H9 (cell line): ENCODE results near the gene BEND4. TPM values are rescaled to one million over a fixed set of nuclear protein-coding genes. Genes with fewer than 3 reads are reported as not detected.

Source experiments
- DNase-seq: peaks from one replicate; pipeline ENCODE4 v3.0.0-alpha.2; 2017
- H2AFZ ChIP-seq: one replicate; pipeline ENCODE4 v1.6.1; 2013; ENCODE audit warnings: mild to moderate bottlenecking, low read length, control low read depth, moderate library complexity
- H2AK5ac ChIP-seq: 2 replicates; pipeline ENCODE4 v1.6.1; 2013; ENCODE audit warnings: low read length, control low read depth, mixed read lengths; ENCODE audit not compliant: insufficient read length
- H2BK120ac ChIP-seq: one replicate; pipeline ENCODE4 v1.6.1; 2013; ENCODE audit warnings: low read depth, mild to moderate bottlenecking, low read length, control low read depth, inconsistent platforms; ENCODE audit not compliant: poor library complexity, severe bottlenecking
- H2BK12ac ChIP-seq: 2 replicates; pipeline ENCODE4 v1.6.1; 2013; ENCODE audit warnings: low read length, control low read depth, mixed read lengths, low read depth; ENCODE audit not compliant: insufficient read length
- H2BK15ac ChIP-seq: 2 replicates; pipeline ENCODE4 v1.6.1; 2013; ENCODE audit warnings: low read depth, low read length, control low read depth
- H2BK20ac ChIP-seq: one replicate; pipeline ENCODE4 v1.6.1; 2013; ENCODE audit warnings: low read depth, mild to moderate bottlenecking, low read length, control low read depth, inconsistent platforms; ENCODE audit not compliant: poor library complexity, severe bottlenecking
- H2BK5ac ChIP-seq: 2 replicates; pipeline ENCODE4 v1.6.1; 2013; ENCODE audit warnings: low read length, control low read depth, mixed read lengths; ENCODE audit not compliant: insufficient read length
- H3K14ac ChIP-seq: 2 replicates; pipeline ENCODE4 v1.6.1; 2013; ENCODE audit warnings: low read length, control low read depth; ENCODE audit not compliant: insufficient read depth
- H3K18ac ChIP-seq: 2 replicates; pipeline ENCODE4 v1.6.1; 2013; ENCODE audit warnings: low read depth, mild to moderate bottlenecking, mixed read lengths, low read length, control low read depth; ENCODE audit not compliant: insufficient read length
- H3K23ac ChIP-seq: 2 replicates; pipeline ENCODE4 v1.6.1; 2013; ENCODE audit warnings: low read length, control low read depth, mixed read lengths, low read depth; ENCODE audit not compliant: insufficient read length
- H3K23me2 ChIP-seq: 2 replicates; pipeline ENCODE4 v1.6.1; 2013; ENCODE audit warnings: low read depth, mild to moderate bottlenecking, mixed read lengths, low read length, control low read depth; ENCODE audit not compliant: insufficient read length, poor library complexity, severe bottlenecking
- H3K27ac ChIP-seq: 2 replicates; pipeline ENCODE4 v1.5.1; 2013; ENCODE audit warnings: low read length, control low read depth, mixed read lengths, low read depth; ENCODE audit not compliant: insufficient read length
- H3K27me3 ChIP-seq: 2 replicates; pipeline ENCODE4 v1.6.1; 2013; ENCODE audit warnings: low read length, control low read depth, inconsistent platforms; ENCODE audit not compliant: insufficient read depth
- H3K4ac ChIP-seq: 2 replicates; pipeline ENCODE4 v1.6.1; 2013; ENCODE audit warnings: low read depth, mild to moderate bottlenecking, control low read depth, inconsistent platforms, low read length, moderate library complexity
- H3K4me1 ChIP-seq: 2 replicates; pipeline ENCODE4 v1.6.1; 2013; ENCODE audit warnings: low read length, control low read depth, inconsistent platforms; ENCODE audit not compliant: insufficient read depth
- H3K4me2 ChIP-seq: 2 replicates; pipeline ENCODE4 v1.6.1; 2013; ENCODE audit warnings: low read length, control low read depth, mixed read lengths; ENCODE audit not compliant: insufficient read length, insufficient read depth
- H3K56ac ChIP-seq: 2 replicates; pipeline ENCODE4 v1.6.1; 2013; ENCODE audit warnings: low read depth, mild to moderate bottlenecking, mixed read lengths, low read length, control low read depth; ENCODE audit not compliant: insufficient read length
- H3K79me1 ChIP-seq: 2 replicates; pipeline ENCODE4 v1.6.1; 2013; ENCODE audit warnings: low read depth, mild to moderate bottlenecking, moderate library complexity, low read length, control low read depth, inconsistent platforms; ENCODE audit not compliant: insufficient read depth, poor library complexity, severe bottlenecking
- H3K79me2 ChIP-seq: 2 replicates; pipeline ENCODE4 v1.6.1; 2013; ENCODE audit warnings: low read length, control low read depth, inconsistent platforms; ENCODE audit not compliant: insufficient read depth
- H3K9ac ChIP-seq: 2 replicates; pipeline ENCODE4 v1.6.1; 2013; ENCODE audit warnings: low read length, control low read depth, mixed read lengths; ENCODE audit not compliant: insufficient read length; ENCODE audit errors: extremely low read depth
- H3K9me3 ChIP-seq: one replicate; pipeline ENCODE4 v1.6.1; 2013; ENCODE audit warnings: low read depth, low read length, inconsistent platforms; ENCODE audit not compliant: control insufficient read depth
- H3T11ph ChIP-seq: one replicate; pipeline ENCODE4 v1.6.1; 2013; ENCODE audit warnings: mild to moderate bottlenecking, low read length, control low read depth, inconsistent platforms
- H4K20me1 ChIP-seq: one replicate; pipeline ENCODE4 v1.6.1; 2013; ENCODE audit not compliant: control insufficient read depth, insufficient read length, insufficient read depth
- H4K5ac ChIP-seq: 2 replicates; pipeline ENCODE4 v1.6.1; 2013; ENCODE audit warnings: low read depth, mild to moderate bottlenecking, mixed read lengths, low read length, control low read depth; ENCODE audit not compliant: insufficient read length
- H4K8ac ChIP-seq: replicated peaks from 2 replicates; pipeline ENCODE4 v1.6.1; 2013; ENCODE audit warnings: low read length, control low read depth, mixed read lengths, low read depth; ENCODE audit not compliant: insufficient read length
- H4K91ac ChIP-seq: 2 replicates; pipeline ENCODE4 v1.6.1; 2013; ENCODE audit warnings: low read depth, mild to moderate bottlenecking, moderate library complexity, mixed read lengths, low read length, control low read depth; ENCODE audit not compliant: insufficient read length
- H3K27ac Mint-ChIP-seq, 3 experiments: 2 replicates in 2 of 3; 3 replicates in 1 of 3; pipeline ENCODE4 v1.8.0; 2020 to 2021; ENCODE audit warnings: mixed read lengths in 3 of 3, mild to moderate bottlenecking in 1 of 3, moderate library complexity in 1 of 3
- H3K27me3 Mint-ChIP-seq: 2 replicates; pipeline ENCODE4 v1.8.0; 2021; ENCODE audit warnings: low read depth, mild to moderate bottlenecking, moderate library complexity, mixed read lengths
- H3K36me3 Mint-ChIP-seq, 3 experiments: 2 replicates in 2 of 3; 3 replicates in 1 of 3; pipeline ENCODE4 v1.8.0; 2020 to 2021; ENCODE audit warnings: low read depth in 3 of 3, mixed read lengths in 3 of 3; ENCODE audit not compliant: insufficient read depth in 1 of 3
- H3K4me1 Mint-ChIP-seq, 2 experiments: 2 replicates each; pipeline ENCODE4 v1.8.0; 2020; ENCODE audit warnings: mixed read lengths in 2 of 2
- H3K4me3 Mint-ChIP-seq, 2 experiments: 2 replicates in 1 of 2; 3 replicates in 1 of 2; pipeline ENCODE4 v1.8.0; 2020 to 2021; ENCODE audit warnings: mild to moderate bottlenecking in 2 of 2, mixed read lengths in 2 of 2, moderate library complexity in 1 of 2
- H3K9me3 Mint-ChIP-seq, 2 experiments: 2 replicates in 1 of 2; 3 replicates in 1 of 2; pipeline ENCODE4 v1.8.0; 2020; ENCODE audit warnings: mild to moderate bottlenecking in 2 of 2, mixed read lengths in 2 of 2, moderate library complexity in 1 of 2
- WGBS: extraction: QIAGEN DNeasy Blood & Tissue Kit; methylation state at CpG from one replicate; pipeline ENCODE4 v1.1.7; 2013; ENCODE audit warnings: missing lambda C conversion rate, low lambda C conversion rate, mixed read lengths; ENCODE audit not compliant: insufficient read length; ENCODE audit errors: extremely low coverage; 5-methylcytosine and 5-hydroxymethylcytosine counted together
- total RNA-seq: library from RNA; stranded (reverse); gene quantifications from 2 replicates; pipeline ENCODE4 v1.2.1, GENCODE V29; 2021
- TF ChIP-seq, protein P1 (sequence below): fragments of 200-600 bp; sonication (generic); conservative IDR thresholded peaks from 3 replicates; pipeline ENCODE4 v1.8.0; 2021; ENCODE audit warnings: antibody characterized with exemption, mild to moderate bottlenecking

BEND4 gene
- total RNA-seq, 1 experiment from 2014 or later, result 25.1 TPM

DNA sequence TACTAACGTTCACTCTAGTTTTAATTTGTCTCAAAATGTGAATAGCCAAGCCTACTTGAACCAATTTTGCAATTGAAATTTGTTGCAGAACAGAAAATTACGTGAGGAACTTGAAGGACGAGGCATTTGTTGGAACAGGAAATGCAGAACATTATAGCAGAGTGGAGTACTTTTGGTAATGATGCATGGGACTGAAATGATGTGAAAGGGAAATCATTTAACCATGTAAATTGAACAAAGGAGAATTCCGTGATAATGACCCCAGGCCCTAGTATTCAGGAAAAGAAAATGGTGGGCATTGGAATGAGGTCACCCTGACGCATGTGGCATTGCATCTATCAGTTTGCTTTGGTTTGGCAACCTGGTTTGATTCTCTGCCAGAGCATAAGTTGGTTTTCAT lies 44.9 kb upstream of the BEND4 start:
- Mint-ChIP-seq H3K27me3 (no peaks in the 10 kb centered on the region), H3K36me3 (peaks cover 0 to 4% (median 0%) of the 10 kb centered on the region in 3 experiments; a peak in 1 of 7 replicates), H3K9me3 (peaks cover 3 to 4% of the 10 kb centered on the region in 2 experiments; a peak in 2 of 5 replicates), H3K4me3 (no peak overlapping the region), H3K4me1 (peaks cover 13 to 15% of the 10 kb centered on the region in 2 experiments), H3K27ac (no peak overlapping the region)
- TF ChIP-seq, protein P1, sequence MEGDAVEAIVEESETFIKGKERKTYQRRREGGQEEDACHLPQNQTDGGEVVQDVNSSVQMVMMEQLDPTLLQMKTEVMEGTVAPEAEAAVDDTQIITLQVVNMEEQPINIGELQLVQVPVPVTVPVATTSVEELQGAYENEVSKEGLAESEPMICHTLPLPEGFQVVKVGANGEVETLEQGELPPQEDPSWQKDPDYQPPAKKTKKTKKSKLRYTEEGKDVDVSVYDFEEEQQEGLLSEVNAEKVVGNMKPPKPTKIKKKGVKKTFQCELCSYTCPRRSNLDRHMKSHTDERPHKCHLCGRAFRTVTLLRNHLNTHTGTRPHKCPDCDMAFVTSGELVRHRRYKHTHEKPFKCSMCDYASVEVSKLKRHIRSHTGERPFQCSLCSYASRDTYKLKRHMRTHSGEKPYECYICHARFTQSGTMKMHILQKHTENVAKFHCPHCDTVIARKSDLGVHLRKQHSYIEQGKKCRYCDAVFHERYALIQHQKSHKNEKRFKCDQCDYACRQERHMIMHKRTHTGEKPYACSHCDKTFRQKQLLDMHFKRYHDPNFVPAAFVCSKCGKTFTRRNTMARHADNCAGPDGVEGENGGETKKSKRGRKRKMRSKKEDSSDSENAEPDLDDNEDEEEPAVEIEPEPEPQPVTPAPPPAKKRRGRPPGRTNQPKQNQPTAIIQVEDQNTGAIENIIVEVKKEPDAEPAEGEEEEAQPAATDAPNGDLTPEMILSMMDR, result no peak
- H3K9me3 ChIP-seq, result no peaks in the 10 kb centered on the region
- H3K23me2 ChIP-seq, result no peaks in the 10 kb centered on the region
- no peak for DNase-seq
- H3K18ac ChIP-seq, result no peak overlapping the region
- no peak overlapping the region for H3T11ph ChIP-seq
- no peak overlapping the region for H3K4me2 ChIP-seq
- no peak overlapping the region for H2AK5ac ChIP-seq
- 0 out of 2 replicates have a peak, but pooled peaks cover 2% of the 10 kb centered on the region for H3K4me1 ChIP-seq
- no CpG with 5 or more reads among the region's 5 CpGs for WGBS
- no peak overlapping the region for H4K8ac ChIP-seq
- H3K4ac ChIP-seq, result no peak overlapping the region
- H2AFZ ChIP-seq, result no peak overlapping the region
- H3K79me1 ChIP-seq, result no peaks in the 10 kb centered on the region
- H3K27me3 ChIP-seq, result no peaks in the 10 kb centered on the region
- H4K5ac ChIP-seq, result no peak overlapping the region
- no peak overlapping the region for H3K23ac ChIP-seq
- no peaks in the 10 kb centered on the region for H4K20me1 ChIP-seq
- H3K56ac ChIP-seq, result no peak overlapping the region
- H3K27ac ChIP-seq, result no peak overlapping the region
- no peak overlapping the region for H2BK15ac ChIP-seq
- H3K14ac ChIP-seq, result no peak overlapping the region
- H2BK5ac ChIP-seq, result no peak overlapping the region
- no peak overlapping the region for H4K91ac ChIP-seq
- H2BK20ac ChIP-seq, result no peak overlapping the region
- no peaks in the 10 kb centered on the region for H3K79me2 ChIP-seq
- H2BK12ac ChIP-seq, result no peak overlapping the region
- H3K9ac ChIP-seq, result no peak overlapping the region
- no peak overlapping the region for H2BK120ac ChIP-seq
